ENCODE measurements around the gene PIP4K2B. TPM values are rescaled to one million over a fixed set of nuclear protein-coding genes. Genes with fewer than 3 reads are reported as not detected.
A peak's percentile ranks its signal among the peaks of the same experiment; 100 is the strongest.

Gene PIP4K2B
- total and polyA plus RNA-seq, 2 experiments from 2014 or later: 12.8 to 65.8 TPM

DNA sequence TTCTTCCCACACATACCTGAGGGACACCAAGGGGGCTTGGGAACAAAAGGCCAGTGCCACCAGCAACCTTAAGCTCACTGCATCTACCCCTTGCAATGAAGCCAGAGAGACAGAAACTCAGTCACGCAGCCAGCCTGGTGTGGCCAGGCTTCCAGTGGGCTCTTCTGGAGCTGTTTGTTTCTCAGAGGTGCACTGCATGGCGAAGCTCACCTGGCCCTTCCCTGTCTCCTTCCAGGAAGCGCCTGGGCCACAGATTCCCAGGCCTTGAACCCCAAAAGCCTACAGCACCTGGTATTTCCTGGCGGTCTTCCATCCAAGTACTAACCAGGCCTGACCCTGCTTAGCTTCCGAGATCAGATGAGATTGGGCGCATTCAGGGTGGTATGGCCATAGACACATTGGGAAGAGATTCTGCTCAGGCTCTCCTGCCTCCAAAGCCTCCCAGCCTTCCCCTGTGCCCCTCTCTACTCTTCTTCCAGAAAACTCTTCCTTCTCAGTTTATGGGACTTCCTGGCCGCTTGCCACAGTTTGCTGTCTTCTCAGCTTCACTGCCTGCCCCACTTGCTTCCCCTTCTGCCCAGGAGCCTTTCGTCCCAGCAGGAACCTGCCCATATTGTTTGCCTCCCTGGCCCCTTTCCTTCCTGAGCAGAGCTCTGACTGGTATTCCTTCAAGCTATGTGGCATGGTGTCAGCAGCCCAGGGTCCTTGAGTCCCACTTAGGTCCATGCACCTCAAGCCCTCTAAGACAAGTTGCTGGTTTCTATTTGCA lies 67.6 kb downstream of the PIP4K2B start:
- 0 out of 2 replicates have a peak, but pooled peaks cover under 1% of the 10 kb centered on the region for H3K36me3 ChIP-seq (ENCODE audit: low read depth)
- peak overlapping the region; percentile 99 for H3K4me3 ChIP-seq
- TF ChIP-seq EZH2 (IDR thresholded peaks at IDR 0.05; ENCODE audit: insufficient read depth, poor library complexity, severe bottlenecking) (no peak), EZH2phosphoT487 (IDR thresholded peaks at IDR 0.05; ENCODE audit: insufficient read depth, low read depth) (no peak)
- H3K4me2 ChIP-seq (ENCODE audit: unreplicated experiment): peak overlapping the region; percentile 100
- peaks cover 10% of the 10 kb centered on the region for H3K79me2 ChIP-seq (ENCODE audit: insufficient read depth)
- H3K9me2 ChIP-seq (ENCODE audit: insufficient read depth): no peaks in the 10 kb centered on the region
- no peak overlapping the region for H2AFZ ChIP-seq
- H3F3A ChIP-seq (ENCODE audit: insufficient read depth): peaks cover 41% of the 10 kb centered on the region
- in situ Hi-C loops (cut with MboI): no loop called here
- 76% methylated on average over 8 of the region's 8 CpGs for WGBS, 2 experiments (ENCODE audit: low coverage in 1 of 2, low lambda C conversion rate in 2 of 2, missing lambda C conversion rate in 2 of 2)
- H3K9ac ChIP-seq: peak overlapping the region; percentile 88
- peak; percentile 27 for DNase-seq
- peaks cover 21% of the 10 kb centered on the region; the same call in 1 of the 2 replicates for H3K4me1 ChIP-seq (ENCODE audit: insufficient read depth)
- H3K27me3 ChIP-seq (replicated peaks; ENCODE audit: insufficient read depth): no peaks in the 10 kb centered on the region
- no peaks in the 10 kb centered on the region for H4K20me1 ChIP-seq (ENCODE audit: insufficient read depth)
- no peak overlapping the region for H3K27ac ChIP-seq
- no peaks in the 10 kb centered on the region for H3K9me3 ChIP-seq (ENCODE audit: low read depth)

DNA sequence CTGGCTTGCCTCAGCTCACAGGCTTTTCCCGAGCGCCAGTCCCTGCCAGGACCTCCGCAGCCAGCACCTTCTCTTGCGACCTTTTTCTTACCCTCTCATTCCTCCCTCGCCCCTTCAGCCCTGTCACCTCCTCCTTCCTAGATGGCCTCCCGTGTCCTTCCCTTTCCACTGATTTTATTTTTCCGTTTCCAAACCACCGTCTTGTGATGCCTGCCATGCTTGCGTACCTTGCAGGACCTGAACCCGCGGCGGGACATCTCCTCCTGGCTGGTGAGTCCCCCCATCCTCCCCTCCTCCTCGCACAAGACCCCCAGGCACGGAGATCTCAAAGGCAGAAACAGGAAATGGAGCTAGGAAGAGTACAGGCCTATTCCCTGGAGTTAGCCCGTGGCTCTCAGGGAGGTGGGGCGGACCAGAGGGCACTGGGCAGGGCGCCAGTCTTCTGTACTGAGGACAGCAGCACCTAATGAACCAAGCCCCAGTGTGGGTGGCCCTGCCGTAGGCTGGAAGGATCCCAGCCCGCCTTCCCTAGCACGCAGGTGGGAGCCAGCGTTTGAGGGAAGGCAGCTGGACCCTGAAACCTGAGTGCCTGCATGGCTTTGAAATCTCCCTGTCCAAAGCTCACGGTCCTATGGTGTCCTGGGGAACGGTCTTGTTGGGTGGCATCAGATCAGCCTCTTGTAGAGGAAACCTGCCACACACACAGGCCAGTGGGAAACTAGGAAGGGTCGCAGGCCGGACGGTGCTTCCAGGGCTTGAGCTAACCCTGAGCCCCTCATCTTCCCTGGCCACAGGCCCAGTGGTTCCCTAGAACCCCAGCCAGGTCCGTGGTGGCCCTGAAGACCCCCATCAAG lies 68.6 kb downstream of the PIP4K2B start:
- DNase-seq: peak; percentile 81
- 9 to 13% methylated on average over 26 to 27 of the region's 27 CpGs for WGBS, 2 experiments (ENCODE audit: low coverage in 1 of 2, low lambda C conversion rate in 2 of 2, missing lambda C conversion rate in 2 of 2)
- H3K9me2 ChIP-seq (ENCODE audit: insufficient read depth): no peaks in the 10 kb centered on the region
- no peaks in the 10 kb centered on the region for H3K9me3 ChIP-seq (ENCODE audit: low read depth)
- peaks cover 21% of the 10 kb centered on the region; the same call in 1 of the 2 replicates for H3K4me1 ChIP-seq (ENCODE audit: insufficient read depth)
- H3K9ac ChIP-seq: peak overlapping the region; percentile 88
- in situ Hi-C loops (cut with MboI): no loop called here
- H3K36me3 ChIP-seq (ENCODE audit: low read depth): no peaks in the 10 kb centered on the region
- H2AFZ ChIP-seq: peak overlapping the region; percentile 88
- H3K4me2 ChIP-seq (ENCODE audit: unreplicated experiment): peak overlapping the region; percentile 100
- peaks cover 10% of the 10 kb centered on the region for H3K79me2 ChIP-seq (ENCODE audit: insufficient read depth)
- peaks cover 40% of the 10 kb centered on the region for H3F3A ChIP-seq (ENCODE audit: insufficient read depth)
- peak overlapping the region; percentile 66 for H3K27ac ChIP-seq
- peak overlapping the region; percentile 99 for H3K4me3 ChIP-seq
- TF ChIP-seq EZH2phosphoT487 (IDR thresholded peaks at IDR 0.05; ENCODE audit: insufficient read depth, low read depth) (no peak), EZH2 (IDR thresholded peaks at IDR 0.05; ENCODE audit: insufficient read depth, poor library complexity, severe bottlenecking) (no peak)
- no peaks in the 10 kb centered on the region for H4K20me1 ChIP-seq (ENCODE audit: insufficient read depth)
- no peaks in the 10 kb centered on the region for H3K27me3 ChIP-seq (replicated peaks; ENCODE audit: insufficient read depth)

DNA sequence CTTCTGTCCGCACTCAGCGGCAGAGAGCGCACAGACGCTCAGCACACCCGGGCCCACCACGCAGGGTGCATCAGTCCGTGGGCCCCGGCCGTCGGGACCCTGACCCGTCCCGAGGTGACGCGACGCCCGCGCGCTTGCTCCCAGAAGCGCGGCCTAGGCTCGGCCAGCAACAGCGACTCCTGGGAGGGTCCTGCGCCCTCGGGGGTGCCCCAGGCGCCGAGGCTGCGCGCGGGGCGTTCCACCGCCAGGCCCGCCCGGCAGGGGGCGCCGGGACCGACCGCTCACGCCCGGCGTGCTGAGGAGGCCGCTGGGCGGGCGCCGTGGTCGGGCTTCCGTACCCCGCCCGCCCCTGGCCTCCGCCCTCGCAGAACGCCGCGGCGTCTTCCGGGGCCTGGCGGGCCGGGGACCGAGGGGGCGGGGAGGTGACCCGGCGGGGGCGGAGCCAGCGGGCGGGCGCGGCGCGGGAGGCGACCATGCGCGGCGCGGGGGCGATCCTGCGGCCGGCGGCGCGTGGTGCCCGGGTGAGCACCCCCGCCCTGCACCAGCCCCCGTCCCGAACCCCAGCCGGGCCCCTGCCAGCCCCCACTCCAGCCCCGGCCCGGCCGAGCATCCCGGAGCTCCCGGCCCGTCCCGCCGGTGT lies 69.3 kb downstream of the PIP4K2B start, which contains the start of gene CISD3:
CISD3 (plus strand) TSS at position 456 of the 640 bp plus-strand sequence; CDS start at position 474, 18 bp downstream.
- Histone ChIP-seq H3K9me3 (ENCODE audit: low read depth) (no peaks in the 10 kb centered on the region), H3K27ac (peak within 1 kb of the TSS; percentile 66), H3K9me2 (ENCODE audit: insufficient read depth) (no peaks in the 10 kb centered on the region), H3F3A (ENCODE audit: insufficient read depth) (peaks cover 34% of the 10 kb centered on the region), H3K36me3 (ENCODE audit: low read depth) (no peaks in the 10 kb centered on the region), H3K4me3 (peak within 1 kb of the TSS; percentile 99), H3K9ac (peak within 1 kb of the TSS; percentile 88), H3K27me3 (replicated peaks; ENCODE audit: insufficient read depth) (no peaks in the 10 kb centered on the region), H3K79me2 (ENCODE audit: insufficient read depth) (peaks cover 10% of the 10 kb centered on the region), H3K4me2 (ENCODE audit: unreplicated experiment) (peak within 1 kb of the TSS; percentile 100), H3K4me1 (ENCODE audit: insufficient read depth) (peaks cover 18% of the 10 kb centered on the region; the same call in 1 of the 2 replicates), H2AFZ (peak within 1 kb of the TSS; percentile 88), H4K20me1 (ENCODE audit: insufficient read depth) (no peaks in the 10 kb centered on the region)
- in situ Hi-C loops (cut with MboI): no loop called here
- WGBS, 2 experiments (ENCODE audit: low coverage in 1 of 2, low lambda C conversion rate in 2 of 2, missing lambda C conversion rate in 2 of 2): 2 to 4% methylated on average over 48 to 54 of the region's 92 CpGs
- TF ChIP-seq EZH2 (IDR thresholded peaks at IDR 0.05; ENCODE audit: insufficient read depth, poor library complexity, severe bottlenecking) (no peak), EZH2phosphoT487 (IDR thresholded peaks at IDR 0.05; ENCODE audit: insufficient read depth, low read depth) (no peak)
- peak; percentile 95 for DNase-seq

All from GM23248 (cell line).